ENCODE measurements around the gene MAP7D3. TPM values are rescaled to one million over a fixed set of nuclear protein-coding genes. Genes with fewer than 3 reads are reported as not detected.

The MAP7D3 gene
- total and polyA plus RNA-seq, 9 of the 15 experiments (the other 6 are each of a cell fraction or from before 2014, with no cell fraction given), result 9.4 to 27.7 (median 14.0) TPM

DNA sequence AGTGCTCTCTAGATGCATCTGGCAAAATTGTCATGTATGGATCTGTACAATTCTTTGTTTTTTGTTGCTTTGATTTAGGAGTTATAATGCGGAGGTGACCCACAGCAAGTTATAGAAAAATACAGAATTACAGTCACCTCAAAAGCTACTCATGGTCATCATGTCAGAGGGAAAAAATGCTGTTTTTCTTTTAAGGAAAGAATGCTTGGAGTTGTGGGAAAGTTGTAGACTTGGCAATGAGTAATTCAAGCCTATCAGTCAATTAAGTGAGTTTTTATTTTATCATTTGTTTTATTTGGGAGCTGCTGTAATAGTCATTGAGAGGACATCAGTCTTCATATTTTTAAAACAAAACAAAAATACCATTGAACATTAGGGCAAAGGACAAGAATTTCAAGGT is 87.5 kb downstream of the MAP7D3 start (continued):
- TF ChIP-seq, protein P1, sequence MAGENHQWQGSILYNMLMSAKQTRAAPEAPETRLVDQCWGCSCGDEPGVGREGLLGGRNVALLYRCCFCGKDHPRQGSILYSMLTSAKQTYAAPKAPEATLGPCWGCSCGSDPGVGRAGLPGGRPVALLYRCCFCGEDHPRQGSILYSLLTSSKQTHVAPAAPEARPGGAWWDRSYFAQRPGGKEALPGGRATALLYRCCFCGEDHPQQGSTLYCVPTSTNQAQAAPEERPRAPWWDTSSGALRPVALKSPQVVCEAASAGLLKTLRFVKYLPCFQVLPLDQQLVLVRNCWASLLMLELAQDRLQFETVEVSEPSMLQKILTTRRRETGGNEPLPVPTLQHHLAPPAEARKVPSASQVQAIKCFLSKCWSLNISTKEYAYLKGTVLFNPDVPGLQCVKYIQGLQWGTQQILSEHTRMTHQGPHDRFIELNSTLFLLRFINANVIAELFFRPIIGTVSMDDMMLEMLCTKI (IDR thresholded peaks at IDR 0.05; ENCODE audit: partially characterized antibody), result no peak

Other genes with a start within 250 kb of the MAP7D3 start
- gene FHL1, start 103.9 kb downstream of the MAP7D3 start, total RNA-seq (2014; rRNA removed), result 0.29 and 1.1 TPM in 2 replicates
- gene FHL1, start 103.9 kb downstream of the MAP7D3 start, total RNA-seq (2014; rRNA removed; fragmentation: Illumina TruSeq; extraction: Trizol), result 0.10 and 0.11 TPM in 2 replicates
- gene FHL1, start 103.9 kb downstream of the MAP7D3 start, total RNA-seq (2015; rRNA removed; fragmentation: Illumina TruSeq; extraction: Trizol), result 0.08 TPM in 1 of 2 replicates, not detected in the other
- 0.27 and 0.76 TPM in 2 replicates for gene FHL1, start 103.9 kb downstream of the MAP7D3 start, total RNA-seq (2021)
- gene FHL1, start 103.9 kb downstream of the MAP7D3 start, polyA plus RNA-seq (2011; rRNA removed), result 0.24 and 3.0 TPM in 2 replicates
- gene FHL1, start 103.9 kb downstream of the MAP7D3 start, polyA plus RNA-seq (2014; fragmentation: Illumina TruSeq; extraction: Trizol), result 0.12 and 0.25 TPM in 2 replicates
- gene FHL1, start 103.9 kb downstream of the MAP7D3 start, polyA plus RNA-seq (2014; fragmentation: Nextera tagmentation; extraction: Ambion mirVana), result under 1 TPM; 0.03 to 0.08 TPM
- 0.05 and 0.13 TPM in 2 replicates for gene FHL1, start 103.9 kb downstream of the MAP7D3 start, polyA plus RNA-seq (2014; rRNA removed)
- gene ADGRG4, start 49.6 kb upstream of the MAP7D3 start, total RNA-seq (2014; rRNA removed), result not detected in 2 replicates
- not detected in 2 replicates for gene ADGRG4, start 49.6 kb upstream of the MAP7D3 start, total RNA-seq (2014; rRNA removed; fragmentation: Illumina TruSeq; extraction: Trizol)
- not detected in 2 replicates for gene ADGRG4, start 49.6 kb upstream of the MAP7D3 start, total RNA-seq (2015; rRNA removed; fragmentation: Illumina TruSeq; extraction: Trizol)
- gene ADGRG4, start 49.6 kb upstream of the MAP7D3 start, total RNA-seq (2021), result not detected in 2 replicates
- not detected in 2 replicates for gene ADGRG4, start 49.6 kb upstream of the MAP7D3 start, polyA plus RNA-seq (2011; rRNA removed)
- gene ADGRG4, start 49.6 kb upstream of the MAP7D3 start, polyA plus RNA-seq (2014; fragmentation: Illumina TruSeq; extraction: Trizol), result not detected in 2 replicates
- gene ADGRG4, start 49.6 kb upstream of the MAP7D3 start, polyA plus RNA-seq (2014; fragmentation: Nextera tagmentation; extraction: Ambion mirVana), result not detected
- gene ADGRG4, start 49.6 kb upstream of the MAP7D3 start, polyA plus RNA-seq (2014; rRNA removed), result not detected in 2 replicates
- gene BRS3, start 236.5 kb upstream of the MAP7D3 start, total RNA-seq (2014; rRNA removed), result not detected in 2 replicates
- gene BRS3, start 236.5 kb upstream of the MAP7D3 start, total RNA-seq (2014; rRNA removed; fragmentation: Illumina TruSeq; extraction: Trizol), result not detected in 2 replicates
- gene BRS3, start 236.5 kb upstream of the MAP7D3 start, total RNA-seq (2015; rRNA removed; fragmentation: Illumina TruSeq; extraction: Trizol), result not detected in 2 replicates
- not detected in 2 replicates for gene BRS3, start 236.5 kb upstream of the MAP7D3 start, total RNA-seq (2021)
- not detected in 2 replicates for gene BRS3, start 236.5 kb upstream of the MAP7D3 start, polyA plus RNA-seq (2011; rRNA removed)
- gene BRS3, start 236.5 kb upstream of the MAP7D3 start, polyA plus RNA-seq (2014; fragmentation: Illumina TruSeq; extraction: Trizol), result not detected in 2 replicates
- not detected for gene BRS3, start 236.5 kb upstream of the MAP7D3 start, polyA plus RNA-seq (2014; fragmentation: Nextera tagmentation; extraction: Ambion mirVana)
- not detected in 2 replicates for gene BRS3, start 236.5 kb upstream of the MAP7D3 start, polyA plus RNA-seq (2014; rRNA removed)
- gene HTATSF1, start 246.2 kb upstream of the MAP7D3 start, total RNA-seq (2014; rRNA removed), result 81.3 and 82.5 TPM in 2 replicates
- gene HTATSF1, start 246.2 kb upstream of the MAP7D3 start, total RNA-seq (2014; rRNA removed; fragmentation: Illumina TruSeq; extraction: Trizol), result 77.9 and 85.9 TPM in 2 replicates
- 82.4 and 87.7 TPM in 2 replicates for gene HTATSF1, start 246.2 kb upstream of the MAP7D3 start, total RNA-seq (2015; rRNA removed; fragmentation: Illumina TruSeq; extraction: Trizol)
- 37.0 and 42.2 TPM in 2 replicates for gene HTATSF1, start 246.2 kb upstream of the MAP7D3 start, total RNA-seq (2021)
- gene HTATSF1, start 246.2 kb upstream of the MAP7D3 start, polyA plus RNA-seq (2011; rRNA removed), result 1.4 and 2.6 TPM in 2 replicates
- gene HTATSF1, start 246.2 kb upstream of the MAP7D3 start, polyA plus RNA-seq (2014; fragmentation: Illumina TruSeq; extraction: Trizol), result 67.5 and 79.2 TPM in 2 replicates
- gene HTATSF1, start 246.2 kb upstream of the MAP7D3 start, polyA plus RNA-seq (2014; fragmentation: Nextera tagmentation; extraction: Ambion mirVana), result 10 to 100 TPM; 17.7 to 29.0 TPM
- 25.9 and 32.5 TPM in 2 replicates for gene HTATSF1, start 246.2 kb upstream of the MAP7D3 start, polyA plus RNA-seq (2014; rRNA removed)